Epidermal melanocyte (primary cell): ENCODE results near the gene SYNGR1.
"Not testable (repeated sequence)": the region's sequence is repeated elsewhere in the genome, so short reads cannot be mapped to it uniquely, and the experiment has no call there.

ENCODE experiments used
- DNase-seq: peaks from one replicate; pipeline ENCODE4 v3.0.0; 2011; ENCODE audit warnings: low spot score; ENCODE audit not compliant: insufficient read length

SYNGR1 gene

DNA sequence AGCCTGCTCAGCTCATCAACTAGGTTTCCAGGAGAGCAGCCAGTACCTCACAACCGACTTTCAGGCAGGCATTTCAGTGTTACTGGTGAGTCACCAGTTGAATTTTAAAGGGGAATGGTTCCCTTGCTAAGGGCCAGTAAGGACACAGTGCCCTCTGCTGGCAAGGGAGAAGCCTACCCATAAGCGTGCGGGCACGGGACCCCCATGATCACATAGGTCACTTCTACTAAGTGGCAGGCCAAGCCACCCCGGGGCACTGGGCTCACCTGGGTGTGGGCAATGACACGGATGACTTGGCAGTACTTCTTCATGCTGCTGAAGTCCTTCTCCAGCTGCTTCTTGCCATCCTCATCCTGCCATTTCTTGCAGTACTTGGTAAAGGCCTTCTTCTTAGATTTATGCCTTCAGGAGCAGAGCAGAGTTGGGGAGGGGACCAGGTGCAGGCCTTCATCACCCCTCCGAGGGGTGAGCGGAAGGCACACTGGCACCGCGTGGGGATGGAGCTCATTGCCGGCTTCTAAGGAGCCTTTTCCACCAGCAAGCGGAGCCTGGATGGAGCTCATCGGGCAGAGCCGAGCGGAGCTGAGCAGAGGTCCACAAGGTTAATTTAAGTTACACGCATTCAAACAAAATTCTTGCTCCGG lies 33.2 kb upstream of the SYNGR1 start:
- peak; percentile 73 for DNase-seq

- no peak for DNase-seq
Measured at GRCh38 chr22:39317084-39317774, 32.6 kb upstream of the SYNGR1 start.

GRCh38 chr22:39317775-39318506 lies 31.9 kb upstream of the SYNGR1 start:
- no peak for DNase-seq

DNA sequence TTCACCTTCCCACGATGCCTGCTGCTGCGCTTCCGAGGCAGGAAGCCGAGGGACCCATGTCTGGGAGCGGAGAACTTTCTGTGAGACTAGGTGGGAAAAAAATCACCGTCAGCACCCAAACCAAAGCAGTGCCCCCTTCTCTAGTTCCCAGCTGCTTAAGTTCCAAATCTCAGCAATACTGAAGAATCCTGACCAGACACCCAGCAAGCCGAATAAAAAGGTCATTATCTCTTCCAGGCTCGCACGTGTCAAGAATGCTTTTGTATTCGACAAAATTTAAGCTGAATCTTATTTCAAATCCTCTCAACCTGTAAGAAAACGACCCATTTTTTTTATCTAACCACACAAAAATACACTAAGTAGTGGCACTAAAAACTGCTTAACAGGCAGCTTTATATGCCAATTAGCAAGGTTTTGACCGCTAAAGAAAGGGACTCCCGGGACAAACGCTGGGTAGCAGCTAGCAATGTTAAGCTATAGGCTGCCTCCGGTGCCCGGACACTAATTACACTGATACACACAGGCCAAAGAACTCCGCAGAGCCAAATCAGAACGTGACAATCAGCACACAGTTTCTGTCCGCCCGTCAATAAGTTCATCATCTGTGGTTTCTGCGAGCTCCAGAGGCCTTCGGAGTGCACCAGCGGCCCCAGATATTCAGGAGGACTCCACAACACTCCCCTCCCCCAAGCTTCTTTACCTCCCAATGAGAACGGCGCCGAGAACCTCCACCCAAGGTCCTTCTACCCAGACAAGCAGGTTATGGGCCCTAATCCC lies 31.1 kb upstream of the SYNGR1 start:
- DNase-seq: no peak

DNA sequence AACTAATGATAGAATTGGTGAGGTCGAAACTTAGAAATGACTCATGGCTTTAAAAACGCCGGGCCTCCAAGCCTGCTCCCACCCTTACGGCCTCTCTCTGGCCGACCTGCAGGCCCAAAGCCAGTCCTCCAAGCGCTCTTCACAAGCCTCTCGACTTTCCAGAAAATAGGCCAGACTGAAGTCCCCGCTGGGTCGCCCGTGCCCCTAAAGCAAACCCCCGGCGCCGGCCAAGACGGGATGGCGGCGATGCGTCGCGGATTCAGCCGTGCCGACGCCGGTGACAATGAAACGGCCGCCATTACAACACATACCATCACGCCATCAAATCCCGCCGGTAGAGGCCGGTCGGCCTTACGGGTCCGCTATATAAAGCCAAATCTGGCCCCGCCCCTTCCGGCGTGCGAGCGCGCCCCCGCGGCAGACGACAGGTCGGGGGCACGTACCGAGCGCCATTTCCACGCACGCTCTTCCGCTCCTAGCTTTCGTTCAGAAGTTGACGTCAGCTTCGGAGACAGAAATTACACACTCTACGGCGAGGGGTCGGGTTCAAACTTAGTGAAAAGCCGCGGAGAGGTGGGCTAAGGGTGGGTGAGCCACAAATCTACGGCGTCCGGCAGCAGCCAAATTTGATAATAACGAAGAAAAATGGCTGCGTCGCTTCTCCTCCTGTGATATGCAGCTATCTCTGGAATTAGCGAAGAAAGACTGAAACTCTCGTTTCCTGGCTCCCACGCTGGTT lies 30.3 kb upstream of the SYNGR1 start, which contains the start of gene RPL3:
Gene RPL3, minus strand, starts transcription at position 340 of the 739 bp plus-strand sequence. Its CDS starts 26 bp downstream, at position 314.
- DNase-seq: peak; percentile 87

GRCh38 chr22:39320616-39321029 lies 29.2 kb upstream of the SYNGR1 start:
- DNase-seq: not testable (repeated sequence)

DNA sequence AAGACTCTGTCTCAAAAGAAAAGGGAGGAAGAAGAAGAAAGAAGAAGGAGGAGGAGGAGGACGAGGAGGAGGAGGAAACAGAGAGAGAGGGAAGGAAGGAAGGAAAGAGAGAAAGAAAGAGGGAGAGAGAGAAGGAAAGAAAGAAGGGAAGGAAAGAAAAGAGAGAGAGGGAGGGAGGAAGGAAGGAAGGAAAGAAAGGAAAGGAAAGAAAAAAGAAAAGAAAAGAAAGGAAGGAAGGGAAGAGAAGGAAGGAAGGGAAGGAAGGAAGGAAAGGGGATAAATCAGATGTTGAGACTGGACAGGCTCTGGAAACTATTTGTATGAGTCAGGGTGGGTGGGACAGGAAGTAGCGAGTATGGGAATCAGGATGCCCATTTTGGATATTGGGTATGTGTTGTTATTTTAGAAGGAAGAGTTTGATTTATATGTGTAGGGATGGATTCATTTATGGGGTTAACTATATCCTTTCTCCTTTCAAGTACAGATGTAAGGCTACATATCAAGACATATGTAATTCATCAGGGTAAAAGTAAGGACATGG lies 24.3 kb upstream of the SYNGR1 start:
- DNase-seq: no peak

DNA sequence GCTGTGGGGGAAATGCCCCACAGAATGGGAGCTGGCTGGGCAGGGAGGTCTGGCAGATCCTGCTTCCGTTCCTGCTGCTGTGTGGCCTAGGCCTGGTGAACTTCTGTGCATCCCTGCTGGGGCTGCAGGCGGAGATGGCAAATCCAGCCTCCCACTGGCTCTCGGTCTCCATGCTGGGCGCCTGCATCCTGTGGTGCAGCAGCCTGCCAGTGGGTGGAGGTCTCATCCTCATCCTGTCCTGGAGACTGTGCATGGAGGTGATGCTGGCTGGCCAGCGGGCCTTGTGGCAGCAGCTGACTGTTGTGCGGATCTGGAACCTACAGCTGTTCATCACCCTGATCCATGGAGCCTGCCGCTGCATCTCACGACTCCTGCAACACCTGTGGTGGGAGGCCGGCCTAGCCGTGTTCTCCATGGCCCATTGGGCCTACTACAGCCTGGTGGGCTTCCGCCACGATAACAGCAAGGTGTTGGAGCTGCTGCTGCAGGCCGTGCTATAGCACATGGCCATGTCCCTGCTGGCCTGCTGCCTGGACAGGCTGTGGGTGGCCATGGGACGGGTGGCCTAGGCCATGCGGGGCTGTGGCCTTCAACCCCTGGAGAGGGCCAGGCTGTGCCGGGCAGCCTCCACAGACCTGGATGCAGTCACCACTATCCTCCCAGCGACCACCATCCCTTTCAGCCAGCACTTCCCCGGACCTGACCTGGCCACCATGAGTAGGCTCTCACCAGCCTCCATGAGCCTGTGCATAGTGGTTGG lies 21.6 kb upstream of the SYNGR1 start:
- no peak for DNase-seq

GRCh38 chr22:39330553-39330952 lies 19.2 kb upstream of the SYNGR1 start:
- not testable (repeated sequence) for DNase-seq

GRCh38 chr22:39332441-39333064 lies 17.2 kb upstream of the SYNGR1 start:
- peak; percentile 60 for DNase-seq

- DNase-seq: no peak
Measured at GRCh38 chr22:39336411-39336810, 13.4 kb upstream of the SYNGR1 start.

DNA sequence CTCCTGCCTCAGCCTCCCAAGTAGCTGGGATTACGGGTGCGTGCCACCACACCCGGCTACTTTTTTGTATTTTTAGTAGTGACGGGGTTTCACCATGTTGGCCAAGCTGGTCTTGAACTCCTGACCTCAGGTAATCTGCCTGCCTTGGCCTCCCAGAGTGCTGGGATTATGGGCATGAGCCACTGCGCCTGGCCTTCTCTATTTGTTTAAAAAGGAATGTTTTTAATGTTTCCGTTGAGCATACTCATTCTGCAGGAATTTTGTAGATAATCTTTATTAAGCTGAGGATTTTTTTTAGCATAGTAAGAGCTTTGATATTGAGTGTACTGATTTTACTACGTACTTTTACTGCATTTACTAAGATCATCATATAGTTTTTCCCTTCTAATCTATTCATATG lies 10.0 kb upstream of the SYNGR1 start:
- DNase-seq: not testable (repeated sequence)

GRCh38 chr22:39341179-39341578 lies 8.6 kb upstream of the SYNGR1 start:
- no peak for DNase-seq

DNA sequence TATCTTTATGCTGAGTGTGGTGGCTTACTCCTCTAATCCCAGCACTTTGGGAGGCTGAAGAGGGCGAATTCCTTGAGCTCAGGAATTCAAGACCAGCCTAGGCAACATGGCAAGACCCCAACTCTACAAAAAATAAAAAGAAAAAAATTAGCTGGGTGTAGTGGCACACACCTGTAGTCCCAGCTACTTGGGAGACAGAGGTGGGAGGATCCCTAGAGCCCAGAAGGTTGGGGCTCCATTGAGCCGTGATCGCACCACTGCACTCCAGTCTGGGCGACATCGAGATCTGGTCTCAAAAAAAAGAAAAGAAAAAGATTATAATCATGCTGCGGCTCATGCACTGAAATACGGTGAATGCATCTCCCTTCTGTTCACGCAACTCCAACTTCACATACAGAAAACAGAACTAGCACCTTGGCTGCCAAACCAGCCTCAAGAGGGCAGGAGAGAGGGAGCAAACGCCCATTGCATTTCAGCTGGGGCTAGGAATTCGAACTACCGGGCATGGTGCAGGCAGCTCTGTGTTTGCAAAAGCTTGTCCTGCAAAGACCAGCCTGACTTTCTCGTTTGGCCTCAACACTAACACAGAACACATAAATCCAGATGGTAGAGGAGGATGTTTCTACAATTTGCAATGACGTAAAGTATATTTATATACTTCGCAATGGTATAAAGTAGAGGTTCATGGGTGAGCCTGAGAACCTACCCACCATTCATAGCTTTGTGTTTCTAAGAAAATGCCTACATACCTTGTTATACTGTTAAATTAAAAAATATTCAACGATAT lies 6.3 kb upstream of the SYNGR1 start:
- DNase-seq: peak; percentile 88

GRCh38 chr22:39344046-39344390 lies 5.8 kb upstream of the SYNGR1 start:
- DNase-seq: no peak

DNA sequence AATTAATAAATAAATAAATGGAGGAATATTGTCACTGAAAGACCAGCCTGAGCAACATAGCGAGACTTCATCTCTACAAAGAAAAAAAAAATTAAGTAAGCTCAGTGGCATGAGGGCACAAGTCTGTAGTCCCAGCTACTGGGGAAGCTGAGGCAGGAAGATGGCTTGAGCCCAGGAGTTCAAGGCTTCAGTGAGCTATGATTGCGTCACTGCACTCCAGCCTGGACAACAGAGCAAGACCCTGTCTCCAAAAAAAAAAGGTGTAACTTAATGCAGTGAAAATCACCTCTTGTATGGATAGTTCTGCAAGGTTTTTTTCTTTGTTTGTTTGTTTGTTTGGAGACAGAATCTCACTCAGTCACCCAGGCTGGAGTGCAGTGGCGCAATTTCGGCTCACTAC lies 4.6 kb upstream of the SYNGR1 start:
- DNase-seq: no peak

DNA sequence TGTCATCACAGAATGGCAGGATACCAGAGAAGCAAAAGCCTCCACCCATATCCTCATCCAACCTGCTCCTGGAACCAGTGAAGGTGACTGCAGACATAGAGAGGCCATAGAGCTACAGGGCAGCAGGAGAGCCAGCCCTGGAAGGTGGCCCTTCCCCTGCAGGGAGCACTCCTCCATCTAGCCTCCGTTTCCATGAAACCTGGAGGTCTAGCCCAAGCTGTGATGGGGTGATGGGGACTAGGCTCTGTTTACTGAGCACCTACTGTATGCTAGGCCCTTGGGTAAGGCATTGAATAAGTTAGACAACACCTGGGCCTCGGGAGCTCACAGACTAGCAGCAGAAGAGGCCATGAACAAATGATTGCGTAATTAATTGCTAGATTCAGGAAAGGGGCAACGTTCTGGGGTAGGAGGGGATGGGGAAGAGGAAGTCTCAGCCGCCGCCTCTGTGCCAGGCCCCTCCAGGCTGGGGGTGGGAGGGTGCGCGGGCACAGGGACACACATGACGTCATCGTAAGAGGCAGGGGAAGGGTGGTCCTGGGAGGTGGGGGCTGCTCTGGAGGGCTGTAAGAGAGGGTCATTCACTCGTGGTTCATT lies 784 bp upstream of the SYNGR1 start:
- DNase-seq: peak; percentile 14

DNA sequence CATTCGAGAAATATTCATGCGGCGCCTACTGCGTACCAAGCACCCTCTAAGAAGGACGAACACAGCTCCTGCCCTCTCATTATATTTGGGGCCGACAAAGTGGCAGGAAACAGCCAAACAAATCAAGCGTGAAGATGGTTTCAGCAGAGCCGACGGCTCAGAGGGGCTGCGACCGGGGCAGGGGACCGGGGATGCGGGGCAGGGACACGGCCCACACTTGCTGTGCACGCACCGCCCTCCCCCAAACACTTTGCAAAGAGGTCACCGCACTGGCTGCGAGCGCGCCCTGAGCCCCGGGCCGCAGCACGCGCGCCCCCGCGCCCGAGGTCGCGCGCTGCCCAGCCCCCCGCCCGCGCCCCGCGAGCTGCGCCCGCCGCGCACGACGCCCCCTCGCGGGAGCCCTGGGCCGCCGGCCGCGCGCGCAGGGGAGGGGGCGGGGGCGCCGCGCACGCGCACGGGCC lies 255 bp upstream of the SYNGR1 start:
- DNase-seq: peak; percentile 61
